Measurements from ENCODE around the gene VPS37B.
A peak's percentile ranks its signal among the peaks of the same experiment; 100 is the strongest.

VPS37B gene

DNA sequence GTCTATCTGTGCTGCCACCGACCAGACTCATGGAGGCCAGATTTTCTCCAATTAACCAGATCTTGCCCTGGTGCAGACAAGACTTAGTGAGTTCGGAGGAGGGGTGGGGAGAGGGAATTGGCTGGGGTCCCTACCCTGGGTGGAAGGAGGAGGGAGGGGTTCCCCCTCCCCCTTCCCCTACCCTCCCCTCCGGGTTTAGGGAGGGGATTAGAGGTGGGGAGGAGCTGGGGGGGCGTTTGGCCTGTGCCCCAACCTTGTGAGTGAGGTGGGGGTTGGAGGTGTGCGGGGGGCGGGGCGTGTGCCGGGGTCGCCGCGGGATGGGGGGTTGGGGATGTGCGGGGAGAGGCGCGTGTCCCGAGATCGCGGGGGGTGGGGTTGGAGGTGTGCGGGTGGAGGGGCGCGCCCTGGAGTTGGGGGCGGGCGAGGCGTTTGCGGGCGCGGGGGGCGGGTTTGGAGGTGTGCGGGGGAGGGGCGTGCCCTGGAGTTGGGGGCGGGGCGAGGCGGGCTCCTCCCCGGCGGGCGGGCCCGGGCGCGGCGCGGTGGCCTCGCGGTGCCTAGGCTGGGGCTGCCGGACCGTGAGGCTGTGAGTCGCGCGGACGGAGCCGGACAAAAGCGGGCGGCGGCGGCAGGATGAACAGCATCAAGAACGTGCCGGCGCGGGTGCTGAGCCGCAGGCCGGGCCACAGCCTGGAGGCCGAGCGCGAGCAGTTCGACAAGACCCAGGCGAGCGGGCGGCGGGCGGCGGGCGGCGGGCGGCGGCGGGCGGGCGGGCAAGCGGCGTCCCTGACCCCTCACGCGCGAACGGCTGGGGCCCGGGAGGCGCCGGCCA is 60.8 kb downstream of the VPS37B start, which contains the start of gene HIP1R:
HIP1R (plus strand) TSS at position 537 of the 829 bp plus-strand sequence; CDS start at position 631, 94 bp downstream.
- in situ Hi-C loops (cut with MboI; ENCODE audit: low pct_unique_long_range_greater_than_20kb, low sequenced_read_pairs): no loop called here
- no peak for DNase-seq

DNA sequence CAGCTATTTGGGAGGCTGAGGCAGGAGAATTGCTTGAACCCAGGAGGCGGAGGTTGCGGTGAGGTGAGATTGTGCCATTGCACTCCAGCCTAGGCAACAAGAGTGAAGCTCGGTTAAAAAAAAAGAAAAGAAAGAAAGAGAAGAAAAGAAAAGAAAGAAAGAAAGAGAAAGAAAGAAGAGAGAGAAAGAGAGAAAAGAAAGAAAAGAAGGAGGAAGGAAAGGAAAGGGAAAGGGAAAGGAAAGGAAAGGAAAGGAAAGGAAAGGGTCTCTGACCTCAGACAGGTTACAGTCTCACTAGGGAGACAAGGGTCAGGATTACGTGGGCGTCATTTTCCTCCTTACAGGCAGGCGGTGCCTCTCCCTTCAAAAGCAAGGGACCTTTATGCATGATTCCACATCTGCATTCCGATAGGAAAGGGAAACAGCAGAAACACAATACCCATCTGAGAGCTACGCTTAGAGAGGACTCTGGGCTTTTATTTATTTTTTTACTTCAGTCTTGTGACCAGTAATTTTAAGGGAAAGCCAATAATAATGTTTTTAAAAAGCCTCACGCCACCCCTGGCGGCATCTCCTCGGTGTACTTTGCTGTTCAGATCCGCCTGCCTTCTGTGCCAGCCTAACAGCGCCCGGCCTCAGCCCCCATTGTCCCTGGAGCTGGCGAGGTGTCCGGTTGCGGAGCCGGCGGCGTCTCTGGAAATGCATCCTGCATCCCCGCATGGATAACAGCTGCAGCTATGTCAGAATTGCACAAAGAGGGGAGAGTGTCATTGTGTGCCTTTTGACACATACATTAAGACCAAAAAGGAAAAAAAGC is 61.6 kb downstream of the VPS37B start:
- peak; percentile 48 for DNase-seq
- in situ Hi-C loops (cut with MboI; ENCODE audit: low pct_unique_long_range_greater_than_20kb, low sequenced_read_pairs): no loop called here

- in situ Hi-C loops (cut with MboI; ENCODE audit: low pct_unique_long_range_greater_than_20kb, low sequenced_read_pairs): no loop called here
- DNase-seq: no peak
Observed at GRCh38 chr12:122830517-122831214, 65.3 kb downstream of the VPS37B start.

- no peak for DNase-seq
- in situ Hi-C loops (cut with MboI; ENCODE audit: low pct_unique_long_range_greater_than_20kb, low sequenced_read_pairs): no loop called here
Observed at GRCh38 chr12:122827258-122827657, 68.7 kb downstream of the VPS37B start.

DNA sequence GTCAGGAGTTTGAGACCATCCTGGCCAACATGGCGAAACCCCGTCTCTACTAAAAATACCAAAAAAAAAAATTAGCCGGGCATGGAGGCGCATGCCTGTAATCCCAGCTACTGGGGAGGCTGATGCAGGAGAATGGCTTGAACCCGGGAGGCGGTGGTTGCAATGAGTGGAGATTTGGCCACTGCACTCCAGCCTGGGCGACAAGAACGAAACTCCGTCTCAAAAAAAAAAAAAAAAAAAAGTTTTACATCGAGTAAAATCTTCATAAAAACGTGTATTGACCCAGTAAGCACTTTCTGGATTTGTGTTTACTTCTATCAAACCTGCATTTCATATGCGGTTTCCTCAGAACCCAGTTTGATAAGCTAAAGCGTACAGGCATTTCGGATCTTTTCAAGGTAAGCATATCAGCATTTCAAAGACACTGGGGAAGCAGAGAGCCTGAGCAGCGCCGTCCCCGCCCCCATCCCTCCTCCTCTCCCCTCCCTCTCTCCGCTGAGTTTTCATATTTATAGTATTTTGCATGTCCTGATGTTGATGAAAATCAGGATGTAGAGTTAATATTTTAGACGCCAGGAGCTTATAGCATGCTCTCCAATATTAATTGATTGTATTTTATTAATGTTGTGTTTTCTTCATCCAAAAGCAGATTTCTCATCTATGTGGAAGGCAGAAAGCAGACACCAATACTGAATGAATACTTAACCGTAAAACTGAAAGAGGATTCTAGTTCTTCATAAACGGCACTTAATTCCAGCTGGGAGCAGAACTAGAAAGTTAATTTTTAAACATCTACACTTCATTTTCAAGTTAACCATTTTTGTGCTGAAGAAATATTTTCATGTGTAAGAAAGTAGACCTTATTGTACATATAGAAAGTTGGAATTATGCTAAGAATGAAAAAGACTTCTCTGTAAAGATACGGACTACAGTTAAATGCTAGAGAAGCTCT is 69.9 kb downstream of the VPS37B start:
- no peak for DNase-seq
- in situ Hi-C loops (cut with MboI; ENCODE audit: low pct_unique_long_range_greater_than_20kb, low sequenced_read_pairs): no loop called here

DNA sequence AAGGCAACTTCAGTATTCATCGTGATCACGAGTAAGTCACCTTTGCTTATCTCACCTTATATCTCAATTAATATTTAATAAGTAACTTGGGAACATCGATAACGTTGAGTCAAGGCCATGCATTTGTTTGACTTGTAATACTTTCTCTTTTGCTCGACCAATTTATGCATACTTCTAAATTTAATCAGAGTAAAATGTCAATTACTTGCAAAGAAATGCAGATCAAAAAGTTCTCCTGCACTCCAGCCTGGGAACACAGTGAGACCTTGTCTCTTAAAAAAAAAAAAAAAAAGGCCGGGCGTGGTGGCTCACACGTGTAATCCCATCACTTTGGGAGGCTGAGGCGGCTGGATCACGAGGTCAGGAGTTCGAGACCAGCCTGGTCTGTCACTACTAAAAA is 72.5 kb downstream of the VPS37B start:
- in situ Hi-C loops (cut with MboI; ENCODE audit: low pct_unique_long_range_greater_than_20kb, low sequenced_read_pairs): no loop called here
- no peak for DNase-seq

- DNase-seq: peak; percentile 18
- in situ Hi-C loops (cut with MboI; ENCODE audit: low pct_unique_long_range_greater_than_20kb, low sequenced_read_pairs): no loop called here
Observed at GRCh38 chr12:122820838-122821271, 75.1 kb downstream of the VPS37B start.

DNA sequence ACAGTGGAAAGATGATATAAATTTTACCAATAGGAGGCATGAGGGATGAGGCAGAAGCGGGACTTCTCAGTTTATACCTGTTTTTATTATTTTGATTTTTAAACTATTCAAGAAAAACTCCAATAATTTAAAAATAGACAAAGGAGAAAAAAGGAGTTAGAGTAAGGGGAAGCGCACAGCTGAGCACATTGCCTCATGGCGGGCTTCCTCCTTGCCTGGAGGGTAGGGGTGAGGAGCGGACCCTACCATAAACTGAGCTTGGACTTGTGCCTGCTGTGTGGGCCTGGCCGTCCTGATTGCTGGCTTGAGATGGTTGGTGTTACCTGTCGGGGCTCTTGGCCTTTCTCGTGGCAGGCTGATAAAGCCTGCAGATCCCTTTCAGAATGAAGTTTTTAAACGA is 75.8 kb downstream of the VPS37B start:
- in situ Hi-C loops (cut with MboI; ENCODE audit: low pct_unique_long_range_greater_than_20kb, low sequenced_read_pairs): no loop called here
- no peak for DNase-seq

- in situ Hi-C loops (cut with MboI; ENCODE audit: low pct_unique_long_range_greater_than_20kb, low sequenced_read_pairs): no loop called here
- DNase-seq: no peak
Observed at GRCh38 chr12:122819209-122819785, 76.6 kb downstream of the VPS37B start.
